Upper lobe of left lung (tissue), 6 donors: ENCODE results near the gene ZMPSTE24. TPM values are rescaled to one million over a fixed set of nuclear protein-coding genes. Genes with fewer than 3 reads are reported as not detected.
A peak's percentile ranks its signal among the peaks of the same experiment; 100 is the strongest.

ENCODE experiments used
- ATAC-seq, 2 donors: fragments of 200-7000 bp; cut with Tn5 transposase; one replicate each; pipeline ENCODE4 v1.9.1; 2022; ENCODE audit warnings: mild to moderate bottlenecking in 2 of 2, moderate library complexity in 2 of 2; ENCODE audit not compliant: low FRiP score in 2 of 2
- DNase-seq, 2 donors: peaks; one replicate each; pipeline ENCODE4 v3.0.0-alpha.2; 2019 to 2020
- H3K27ac ChIP-seq, 4 donors: fragments of 200-600 bp; sonication (generic); one replicate each; pipeline ENCODE4 v1.5.1; 2016 to 2019
- H3K27me3 ChIP-seq, 4 donors: fragments of 200-600 bp; sonication (generic); one replicate each; pipeline ENCODE4 v1.5.1; 2017 to 2019
- H3K36me3 ChIP-seq, 4 donors: fragments of 200-600 bp; sonication (generic); one replicate each; pipeline ENCODE4 v1.5.1; 2016 to 2019
- H3K4me1 ChIP-seq, 4 donors: fragments of 200-600 bp; sonication (generic); one replicate each; pipeline ENCODE4 v1.5.1; 2018 to 2019
- H3K4me3 ChIP-seq, 4 donors: fragments of 200-600 bp; sonication (generic); one replicate each; pipeline ENCODE4 v1.5.1; 2017 to 2019; ENCODE audit warnings: mild to moderate bottlenecking in 2 of 4, moderate library complexity in 1 of 4
- H3K9me3 ChIP-seq, 4 donors: fragments of 200-600 bp; sonication (generic); one replicate each; pipeline ENCODE4 v1.5.1; 2018 to 2019
- EP300 ChIP-seq, 4 donors: sonication (generic); formaldehyde crosslinking; IDR thresholded peaks; one replicate each; pipeline ENCODE4 v1.5.1; 2017; ENCODE audit warnings: antibody characterized with exemption in 4 of 4, control low read depth in 2 of 4
- POLR2A ChIP-seq, 4 donors: fragments of 450-650 bp; IDR thresholded peaks; one replicate each; pipeline ENCODE4 v1.5.1; 2016 to 2017; ENCODE audit warnings: antibody characterized with exemption in 4 of 4, mild to moderate bottlenecking in 2 of 4
- POLR2AphosphoS5 ChIP-seq, 2 donors: sonication (generic); formaldehyde crosslinking; IDR thresholded peaks; one replicate each; pipeline ENCODE4 v1.5.1; 2017; ENCODE audit warnings: antibody characterized with exemption in 2 of 2
- WGBS, 2 donors: methylation state at CpG; one replicate each; pipeline ENCODE4 v1.1.5; 2017 to 2018; 5-methylcytosine and 5-hydroxymethylcytosine counted together
- total RNA-seq, 6 donors: library from RNA; depleted of rRNA in 4 of 6; stranded (reverse); fragments of >200 nt in 4 of 6; gene quantifications; one replicate each; pipeline versions ENCODE4 v1.1.0 to v1.2.1, GENCODE V29; 2016 to 2021
- TF ChIP-seq, protein P1 (sequence below), 6 experiments: fragments of 450-650 bp in 4 of 6; fragments of 200-600 bp in 2 of 6; sonication (generic) in 2 of 6; IDR thresholded peaks; one replicate each; pipeline ENCODE4 v1.5.1; 2016 to 2019; ENCODE audit warnings: antibody characterized with exemption in 6 of 6
- donor health status: DM: no; HTN: no; CAD: no; lungs with moderate emphysema.
- donor health status: DM: no; HTN: yes; CAD: no; lungs with severe emphysema.

ZMPSTE24 gene
- total RNA-seq, 6 donors from 2014 or later: 10.3 to 42.8 (median 34.1) TPM

DNA sequence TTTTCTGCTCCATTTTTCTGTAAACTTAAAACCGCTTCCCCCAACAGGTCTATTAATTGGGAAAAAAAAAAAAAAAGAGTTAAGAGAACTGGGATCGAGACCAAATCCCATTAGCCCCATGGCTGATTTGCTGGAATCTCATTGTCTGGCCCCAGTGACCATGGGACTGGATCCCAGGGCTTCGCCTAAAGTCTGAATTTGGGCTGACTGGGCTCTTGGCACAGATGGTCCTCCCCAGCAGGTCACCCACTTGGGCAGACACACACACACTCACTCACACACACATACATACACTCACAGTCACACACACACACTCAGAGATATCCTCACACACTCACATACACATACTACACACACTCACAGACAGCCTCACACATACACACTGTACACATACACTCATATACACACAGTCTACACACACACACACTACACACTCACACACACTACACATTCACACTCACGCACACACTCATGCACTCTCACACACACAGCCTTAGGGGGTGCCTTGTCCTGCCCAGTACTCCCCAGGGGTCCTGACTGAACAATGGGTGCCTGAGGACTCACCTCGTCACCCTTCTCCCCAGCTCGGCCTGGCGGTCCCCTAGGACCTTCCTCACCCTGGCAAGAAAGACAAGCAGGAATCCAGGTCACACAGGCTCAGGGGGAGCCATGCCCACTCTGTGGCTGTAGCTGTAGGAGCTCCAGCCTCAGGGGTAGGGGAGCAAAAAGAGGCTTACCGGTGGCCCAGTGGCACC lies 51.5 kb downstream of the ZMPSTE24 start:
- no peaks in the 10 kb centered on the region for H3K36me3 ChIP-seq
- no peak for TF ChIP-seq EP300 (IDR thresholded peaks at IDR 0.05)
- no peak for TF ChIP-seq POLR2A (IDR thresholded peaks at IDR 0.05)
- TF ChIP-seq, protein P1, sequence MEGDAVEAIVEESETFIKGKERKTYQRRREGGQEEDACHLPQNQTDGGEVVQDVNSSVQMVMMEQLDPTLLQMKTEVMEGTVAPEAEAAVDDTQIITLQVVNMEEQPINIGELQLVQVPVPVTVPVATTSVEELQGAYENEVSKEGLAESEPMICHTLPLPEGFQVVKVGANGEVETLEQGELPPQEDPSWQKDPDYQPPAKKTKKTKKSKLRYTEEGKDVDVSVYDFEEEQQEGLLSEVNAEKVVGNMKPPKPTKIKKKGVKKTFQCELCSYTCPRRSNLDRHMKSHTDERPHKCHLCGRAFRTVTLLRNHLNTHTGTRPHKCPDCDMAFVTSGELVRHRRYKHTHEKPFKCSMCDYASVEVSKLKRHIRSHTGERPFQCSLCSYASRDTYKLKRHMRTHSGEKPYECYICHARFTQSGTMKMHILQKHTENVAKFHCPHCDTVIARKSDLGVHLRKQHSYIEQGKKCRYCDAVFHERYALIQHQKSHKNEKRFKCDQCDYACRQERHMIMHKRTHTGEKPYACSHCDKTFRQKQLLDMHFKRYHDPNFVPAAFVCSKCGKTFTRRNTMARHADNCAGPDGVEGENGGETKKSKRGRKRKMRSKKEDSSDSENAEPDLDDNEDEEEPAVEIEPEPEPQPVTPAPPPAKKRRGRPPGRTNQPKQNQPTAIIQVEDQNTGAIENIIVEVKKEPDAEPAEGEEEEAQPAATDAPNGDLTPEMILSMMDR (IDR thresholded peaks at IDR 0.05): no peak
- TF ChIP-seq POLR2AphosphoS5 (IDR thresholded peaks at IDR 0.05): no peak
- DNase-seq: no peak
- no peak overlapping the region for H3K27ac ChIP-seq
- H3K9me3 ChIP-seq: no peaks in the 10 kb centered on the region
- peak in 1 of 2 donors; percentile 4 for ATAC-seq
- WGBS, 2 donors: 71 to 78% methylated on average over 5 to 8 of the region's 8 CpGs
- no peaks in the 10 kb centered on the region for H3K27me3 ChIP-seq
- H3K4me1 ChIP-seq: peaks cover 0 to 9% (median 0%) of the 10 kb centered on the region in 4 donors
- no peak overlapping the region for H3K4me3 ChIP-seq

GRCh38 chr1:40310129-40310461 lies 52.1 kb downstream of the ZMPSTE24 start:
- Histone ChIP-seq H3K9me3 (no peaks in the 10 kb centered on the region), H3K27ac (no peak overlapping the region)
- WGBS, 2 donors: 92 to 100% methylated on average over 2 of the region's 2 CpGs

DNA sequence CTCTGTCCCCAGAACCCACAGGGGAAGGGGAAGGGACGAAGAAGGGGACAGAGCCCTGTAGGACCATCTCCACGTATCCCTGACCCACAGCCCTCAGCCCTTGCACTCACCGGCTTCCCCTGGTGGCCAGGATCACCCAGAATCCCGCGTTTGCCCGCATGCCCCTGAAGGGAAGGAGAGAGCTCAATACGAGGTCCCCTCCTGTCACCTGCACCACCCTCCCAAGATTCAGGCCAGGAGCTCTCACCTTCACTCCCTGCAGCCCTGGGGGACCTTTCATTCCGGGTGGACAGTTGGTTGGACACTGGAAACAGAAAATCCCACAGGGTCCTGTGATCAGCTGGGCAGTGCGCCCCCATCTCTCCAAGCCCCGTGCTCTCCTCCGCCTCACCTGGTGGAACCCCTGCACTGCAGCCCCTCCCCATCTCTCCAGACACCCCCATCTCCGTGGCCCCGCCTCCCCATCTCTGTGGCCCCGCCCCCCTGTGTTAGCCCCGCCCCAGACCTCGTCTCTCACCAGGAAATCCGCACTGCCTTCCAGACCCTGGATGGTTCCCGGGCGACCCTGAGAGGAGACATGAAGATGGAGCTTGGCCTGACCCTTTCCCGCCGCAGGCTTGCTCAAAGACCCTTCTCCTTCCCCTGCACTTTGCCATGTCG lies 53.1 kb downstream of the ZMPSTE24 start:
- TF ChIP-seq, protein P1 (IDR thresholded peaks at IDR 0.05): no peak
- TF ChIP-seq POLR2AphosphoS5 (IDR thresholded peaks at IDR 0.05): no peak
- ATAC-seq: no peak
- H3K27me3 ChIP-seq: peaks cover 0 to 4% (median under 1%) of the 10 kb centered on the region in 4 donors
- H3K36me3 ChIP-seq: no peaks in the 10 kb centered on the region
- peaks cover 7 to 22% (median 14%) of the 10 kb centered on the region in 4 donors for H3K4me1 ChIP-seq
- H3K27ac ChIP-seq: no peak overlapping the region
- WGBS, 2 donors: 87% methylated on average over 15 of the region's 22 CpGs
- no peak overlapping the region for H3K4me3 ChIP-seq
- H3K9me3 ChIP-seq: no peaks in the 10 kb centered on the region
- no peak for DNase-seq

More at GRCh38 chr1:40310129-40310461, 52.1 kb downstream of the ZMPSTE24 start:
- DNase-seq (no peak), ATAC-seq (no peak)
- no peaks in the 10 kb centered on the region for H3K36me3 ChIP-seq
- no peaks in the 10 kb centered on the region for H3K27me3 ChIP-seq
- H3K4me3 ChIP-seq: no peak overlapping the region
- H3K4me1 ChIP-seq: peaks cover 0 to 13% (median 4%) of the 10 kb centered on the region in 4 donors
- TF ChIP-seq POLR2AphosphoS5 (IDR thresholded peaks at IDR 0.05) (no peak), EP300 (IDR thresholded peaks at IDR 0.05) (no peak), POLR2A (IDR thresholded peaks at IDR 0.05) (no peak)
- TF ChIP-seq, protein P1 (IDR thresholded peaks at IDR 0.05): no peak

- Histone ChIP-seq H3K9me3 (no peaks in the 10 kb centered on the region), H3K27me3 (peaks cover 0 to 9% (median 5%) of the 10 kb centered on the region in 4 donors), H3K36me3 (no peaks in the 10 kb centered on the region), H3K4me3 (no peak overlapping the region), H3K4me1 (peaks cover 11 to 27% (median 20%) of the 10 kb centered on the region in 4 donors), H3K27ac (no peak overlapping the region)
- WGBS, 2 donors: 80 to 95% methylated on average over 2 to 5 of the region's 5 CpGs
- ATAC-seq (no peak), DNase-seq (no peak)
- TF ChIP-seq POLR2A (IDR thresholded peaks at IDR 0.05) (no peak), EP300 (IDR thresholded peaks at IDR 0.05) (no peak), POLR2AphosphoS5 (IDR thresholded peaks at IDR 0.05) (no peak)
- TF ChIP-seq, protein P1 (IDR thresholded peaks at IDR 0.05): no peak
These were observed 53.7 kb downstream of the ZMPSTE24 start for GRCh38 chr1:40311692-40312091.
